Measurements from ENCODE around the gene IRS1.

Gene IRS1

DNA sequence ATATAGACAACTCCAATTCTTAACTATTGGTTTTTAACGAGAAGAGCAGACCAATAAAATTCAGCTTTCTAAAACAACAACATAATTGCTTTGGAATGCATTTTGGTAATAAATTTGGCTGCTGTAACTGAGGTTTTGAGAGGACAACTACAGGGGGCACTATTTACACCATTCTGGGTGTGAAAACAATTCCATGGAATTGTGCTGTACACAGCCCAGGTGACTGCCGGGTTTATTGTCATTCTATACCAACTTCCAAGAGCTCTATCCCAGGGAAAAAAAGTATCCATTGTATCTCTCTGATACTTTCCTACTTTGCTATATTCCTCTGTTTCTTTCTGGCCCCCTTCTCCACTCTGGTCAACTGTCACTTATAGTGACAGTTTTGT, 38.4 kb downstream of the IRS1 start:
- Histone ChIP-seq H3K27me3 (ENCODE audit: insufficient read depth, low read length, poor library complexity) (no peaks in the 10 kb centered on the region), H3K27ac (ENCODE audit: low read length) (no peak overlapping the region), H4K20me1 (ENCODE audit: insufficient read depth, low read length) (no peaks in the 10 kb centered on the region), H3K4me2 (ENCODE audit: insufficient read depth, low read length) (no peak overlapping the region), H3K36me3 (ENCODE audit: insufficient read depth, low read length) (no peaks in the 10 kb centered on the region), H3K9me3 (ENCODE audit: insufficient read depth, low read length, severe bottlenecking) (no peaks in the 10 kb centered on the region), H3K79me2 (ENCODE audit: insufficient read depth, low read length) (no peaks in the 10 kb centered on the region), H3K9ac (ENCODE audit: low read depth, low read length) (no peak overlapping the region), H3K4me1 (ENCODE audit: insufficient read depth, low read length) (no peaks in the 10 kb centered on the region), H3K4me3 (ENCODE audit: low read depth in 1 of 2, low read length in 2 of 2) (no peak overlapping the region), H2AFZ (ENCODE audit: low read depth, low read length) (no peak overlapping the region)
- DNase-seq, result no peak
- no peak for ATAC-seq (ENCODE audit: insufficient read depth, low read depth)
- TF ChIP-seq, protein P1, sequence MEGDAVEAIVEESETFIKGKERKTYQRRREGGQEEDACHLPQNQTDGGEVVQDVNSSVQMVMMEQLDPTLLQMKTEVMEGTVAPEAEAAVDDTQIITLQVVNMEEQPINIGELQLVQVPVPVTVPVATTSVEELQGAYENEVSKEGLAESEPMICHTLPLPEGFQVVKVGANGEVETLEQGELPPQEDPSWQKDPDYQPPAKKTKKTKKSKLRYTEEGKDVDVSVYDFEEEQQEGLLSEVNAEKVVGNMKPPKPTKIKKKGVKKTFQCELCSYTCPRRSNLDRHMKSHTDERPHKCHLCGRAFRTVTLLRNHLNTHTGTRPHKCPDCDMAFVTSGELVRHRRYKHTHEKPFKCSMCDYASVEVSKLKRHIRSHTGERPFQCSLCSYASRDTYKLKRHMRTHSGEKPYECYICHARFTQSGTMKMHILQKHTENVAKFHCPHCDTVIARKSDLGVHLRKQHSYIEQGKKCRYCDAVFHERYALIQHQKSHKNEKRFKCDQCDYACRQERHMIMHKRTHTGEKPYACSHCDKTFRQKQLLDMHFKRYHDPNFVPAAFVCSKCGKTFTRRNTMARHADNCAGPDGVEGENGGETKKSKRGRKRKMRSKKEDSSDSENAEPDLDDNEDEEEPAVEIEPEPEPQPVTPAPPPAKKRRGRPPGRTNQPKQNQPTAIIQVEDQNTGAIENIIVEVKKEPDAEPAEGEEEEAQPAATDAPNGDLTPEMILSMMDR (IDR thresholded peaks at IDR 0.05; ENCODE audit: borderline replicate concordance, extremely low read depth, low read length, poor library complexity, severe bottlenecking), result no peak
- no peak for TF ChIP-seq EZH2 (IDR thresholded peaks at IDR 0.05; ENCODE audit: borderline replicate concordance, low read depth, low read length, severe bottlenecking)

DNA sequence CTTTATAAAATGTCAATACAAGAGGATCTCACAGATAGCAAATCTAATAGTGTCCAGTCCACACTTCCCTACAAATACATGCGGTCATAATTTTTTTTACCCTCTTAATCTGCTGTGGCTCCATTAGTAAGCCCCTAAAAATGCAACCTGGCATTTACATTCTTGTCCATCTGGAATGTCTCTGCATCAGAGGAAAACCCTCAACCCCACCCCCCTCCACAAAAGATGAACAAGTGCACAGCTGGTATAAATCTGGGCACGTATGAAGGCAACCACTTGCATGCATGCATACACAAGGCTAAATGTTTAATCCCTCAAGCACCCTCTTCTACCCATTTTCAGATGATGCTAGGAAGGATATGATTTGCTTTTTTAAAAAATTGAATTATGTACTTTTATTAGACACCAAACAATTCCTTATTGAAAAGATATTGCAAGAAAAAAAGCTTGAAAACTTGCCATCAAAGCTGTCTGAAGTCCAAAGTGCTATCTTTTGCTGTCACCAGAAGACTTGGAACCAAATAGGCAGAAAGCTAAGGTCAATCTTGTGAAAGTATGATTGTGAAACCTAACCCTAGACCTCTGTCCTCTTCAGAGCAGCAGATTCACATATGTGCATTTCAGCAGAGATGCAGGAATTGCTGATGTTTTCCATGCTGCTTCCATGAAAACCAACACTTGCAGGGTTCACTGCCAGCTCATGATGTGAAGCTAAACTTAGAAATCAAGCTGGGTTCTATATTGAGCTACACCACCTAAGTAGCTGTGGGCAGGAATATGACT, 39.0 kb downstream of the IRS1 start:
- Histone ChIP-seq H3K4me1 (ENCODE audit: insufficient read depth, low read length) (no peaks in the 10 kb centered on the region), H3K79me2 (ENCODE audit: insufficient read depth, low read length) (no peaks in the 10 kb centered on the region), H3K4me2 (ENCODE audit: insufficient read depth, low read length) (no peak overlapping the region), H4K20me1 (ENCODE audit: insufficient read depth, low read length) (no peaks in the 10 kb centered on the region), H3K36me3 (ENCODE audit: insufficient read depth, low read length) (no peaks in the 10 kb centered on the region), H3K9me3 (ENCODE audit: insufficient read depth, low read length, severe bottlenecking) (no peaks in the 10 kb centered on the region), H3K27ac (ENCODE audit: low read length) (no peak overlapping the region), H3K9ac (ENCODE audit: low read depth, low read length) (no peak overlapping the region), H2AFZ (ENCODE audit: low read depth, low read length) (no peak overlapping the region), H3K4me3 (ENCODE audit: low read depth in 1 of 2, low read length in 2 of 2) (no peak overlapping the region), H3K27me3 (ENCODE audit: insufficient read depth, low read length, poor library complexity) (no peaks in the 10 kb centered on the region)
- no peak for DNase-seq
- TF ChIP-seq, protein P1 (IDR thresholded peaks at IDR 0.05; ENCODE audit: borderline replicate concordance, extremely low read depth, low read length, poor library complexity, severe bottlenecking), result no peak
- TF ChIP-seq EZH2 (IDR thresholded peaks at IDR 0.05; ENCODE audit: borderline replicate concordance, low read depth, low read length, severe bottlenecking), result no peak
- no peak for ATAC-seq (ENCODE audit: insufficient read depth, low read depth)

DNA sequence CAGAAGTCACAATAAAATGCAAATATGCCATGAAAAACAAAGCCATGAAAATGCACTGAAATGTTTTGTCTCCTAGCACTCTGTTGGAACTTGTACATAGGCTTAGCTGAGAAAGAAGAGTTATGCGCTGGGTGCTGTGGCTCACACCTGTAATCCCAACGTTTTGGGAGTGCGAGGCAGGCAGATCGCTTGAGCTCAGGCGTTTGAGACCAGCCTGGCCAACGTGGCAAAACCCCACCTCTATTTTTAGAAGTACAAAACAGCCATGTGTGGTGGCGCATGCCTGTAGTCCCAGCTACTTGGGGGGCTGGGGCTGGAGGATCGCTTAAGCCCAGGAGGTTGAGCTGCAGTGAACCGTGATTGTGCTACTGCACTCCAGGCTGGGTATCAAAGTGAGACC, 39.9 kb downstream of the IRS1 start:
- no peak overlapping the region for H3K4me3 ChIP-seq (ENCODE audit: low read depth in 1 of 2, low read length in 2 of 2)
- no peaks in the 10 kb centered on the region for H3K4me1 ChIP-seq (ENCODE audit: insufficient read depth, low read length)
- no peak for ATAC-seq (ENCODE audit: insufficient read depth, low read depth)
- H3K9me3 ChIP-seq (ENCODE audit: insufficient read depth, low read length, severe bottlenecking), result no peaks in the 10 kb centered on the region
- no peak overlapping the region for H2AFZ ChIP-seq (ENCODE audit: low read depth, low read length)
- no peaks in the 10 kb centered on the region for H3K79me2 ChIP-seq (ENCODE audit: insufficient read depth, low read length)
- H3K9ac ChIP-seq (ENCODE audit: low read depth, low read length), result no peak overlapping the region
- no peak overlapping the region for H3K4me2 ChIP-seq (ENCODE audit: insufficient read depth, low read length)
- H3K27me3 ChIP-seq (ENCODE audit: insufficient read depth, low read length, poor library complexity), result no peaks in the 10 kb centered on the region
- H4K20me1 ChIP-seq (ENCODE audit: insufficient read depth, low read length), result no peaks in the 10 kb centered on the region
- no peaks in the 10 kb centered on the region for H3K36me3 ChIP-seq (ENCODE audit: insufficient read depth, low read length)
- no peak overlapping the region for H3K27ac ChIP-seq (ENCODE audit: low read length)
- TF ChIP-seq, protein P1 (IDR thresholded peaks at IDR 0.05; ENCODE audit: borderline replicate concordance, extremely low read depth, low read length, poor library complexity, severe bottlenecking), result no peak
- no peak for TF ChIP-seq EZH2 (IDR thresholded peaks at IDR 0.05; ENCODE audit: borderline replicate concordance, low read depth, low read length, severe bottlenecking)
- DNase-seq, result no peak
